Right cardiac atrium (tissue), 5 donors: ENCODE measurements around the gene LMNA. TPM values are rescaled to one million over a fixed set of nuclear protein-coding genes. Genes with fewer than 3 reads are reported as not detected.

Experiments used
- ATAC-seq, 2 donors: fragments of 200-7000 bp; cut with Tn5 transposase; one replicate each; pipeline versions ENCODE4 v1.8.0 to v1.9.1; 2020; ENCODE audit warnings: moderate library complexity in 2 of 2, mild to moderate bottlenecking in 1 of 2
- DNase-seq, 3 donors: peaks; one replicate each; pipeline ENCODE4 v3.0.0-alpha.2; 2020
- H3K27ac ChIP-seq: one replicate; pipeline ENCODE4 v1.5.1; 2013; ENCODE audit warnings: mild to moderate bottlenecking, low read length, control low read depth, moderate library complexity
- H3K27me3 ChIP-seq: one replicate; pipeline ENCODE4 v1.6.1; 2013; ENCODE audit not compliant: control insufficient read depth, insufficient read depth
- H3K4me1 ChIP-seq: one replicate; pipeline ENCODE4 v1.6.1; 2013; ENCODE audit warnings: low read length; ENCODE audit not compliant: control insufficient read depth, insufficient read depth
- H3K4me3 ChIP-seq: one replicate; pipeline ENCODE4 v1.5.1; 2013; ENCODE audit warnings: low read length, control low read depth
- H3K9me3 ChIP-seq: one replicate; pipeline ENCODE4 v1.6.1; 2013; ENCODE audit warnings: low read length; ENCODE audit not compliant: control insufficient read depth
- WGBS: extraction: QIAGEN DNeasy Blood & Tissue Kit; methylation state at CpG from one replicate; pipeline ENCODE4 v1.1.7; 2013; 5-methylcytosine and 5-hydroxymethylcytosine counted together
- intact Hi-C, 4 donors: fragments of 100-400 bp; cut with DNase I; formaldehyde crosslinking; loops; one replicate each; pipeline versions ENCODE4 v1.11.0 to v1.14.0; 2022 to 2023
- polyA plus RNA-seq: library from polyadenylated mRNA; stranded (reverse); fragments of 200-250 nt; gene quantifications from one replicate; pipeline ENCODE4 v1.2.3, GENCODE V29; 2013
- total RNA-seq, 4 donors: library from RNA; stranded (reverse); fragmentation: NEBNext Ultra II Directional; extraction: Animal tissue kit (Norgen Biotek cat#: 25700); gene quantifications; one replicate each; pipeline ENCODE4 v1.2.1, GENCODE V29; 2021
- donor health status: healthy with polysubstance abuse.
- donor health status: DM: no; HTN: yes; CAD: no.
- donor health status: DM: no; HTN: no; CAD: no.
- donor health status: DM: no; HTN: yes; CAD: no; lungs with severe emphysema.
- donor health status: DM: yes; HTN: yes; CAD: no.

The LMNA gene
- total and polyA plus RNA-seq, 5 donors, result 238 to 451 (median 272) TPM

GRCh38 chr1:156154317-156154749, 39.8 kb downstream of the LMNA start:
- H3K27ac ChIP-seq, result no peak overlapping the region
- peak; percentile 51 to 74 (median 71) for DNase-seq

GRCh38 chr1:156155756-156156510, 41.4 kb downstream of the LMNA start:
- no peak overlapping the region for H3K4me3 ChIP-seq
- DNase-seq (no peak), ATAC-seq (no peak)
- peaks cover 3% of the 10 kb centered on the region for H3K4me1 ChIP-seq
- no peak overlapping the region for H3K27ac ChIP-seq
- H3K9me3 ChIP-seq, result no peaks in the 10 kb centered on the region
- intact Hi-C loops, result loop anchor here in 1 of 4 donors (5.0 kb wide), 1 partner anchor 51 kb away; no protein-coding TSS in a partner anchor
- no peaks in the 10 kb centered on the region for H3K27me3 ChIP-seq
- 50% methylated on average over 12 of the region's 12 CpGs for WGBS

More at GRCh38 chr1:156154317-156154749, 39.8 kb downstream of the LMNA start:
- ATAC-seq, result peak; percentile 39 to 53
- H3K4me3 ChIP-seq, result no peak overlapping the region
- no peaks in the 10 kb centered on the region for H3K9me3 ChIP-seq
- intact Hi-C loops, result no loop called here
- no peaks in the 10 kb centered on the region for H3K27me3 ChIP-seq
- 70% methylated on average over 11 of the region's 11 CpGs for WGBS
- H3K4me1 ChIP-seq, result no peaks in the 10 kb centered on the region

GRCh38 chr1:156157506-156157905, 43.0 kb downstream of the LMNA start:
- intact Hi-C loops, result loop anchor here in 1 of 4 donors (5.0 kb wide), 1 partner anchor 50 kb away; no protein-coding TSS in a partner anchor
- no peak for ATAC-seq
- 82% methylated on average over 3 of the region's 3 CpGs for WGBS
- Histone ChIP-seq H3K27me3 (no peaks in the 10 kb centered on the region), H3K4me3 (no peak overlapping the region), H3K9me3 (no peaks in the 10 kb centered on the region), H3K27ac (no peak overlapping the region), H3K4me1 (peaks cover 4% of the 10 kb centered on the region)
- DNase-seq, result no peak

DNA sequence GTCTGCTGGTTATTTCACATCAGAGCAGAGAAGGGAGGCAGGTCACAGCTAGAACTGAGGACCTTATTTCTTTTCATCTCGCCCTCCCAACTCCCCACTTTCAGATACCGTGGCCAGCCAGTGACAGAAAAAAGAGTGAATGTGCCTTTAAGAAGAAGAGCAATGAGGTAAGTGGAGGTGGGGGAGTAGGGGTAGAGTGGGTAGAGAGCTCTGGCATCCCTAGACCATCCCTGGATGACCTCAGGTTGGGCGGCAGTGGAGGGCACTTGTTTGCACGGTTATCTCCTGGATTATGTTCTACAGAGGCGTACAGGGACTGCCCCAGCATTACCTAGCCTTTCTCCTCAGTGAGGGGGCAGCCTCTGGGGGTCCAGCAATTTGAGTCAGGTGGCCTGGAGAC, 43.5 kb downstream of the LMNA start:
- ATAC-seq, result no peak
- H3K27me3 ChIP-seq, result no peaks in the 10 kb centered on the region
- H3K4me3 ChIP-seq, result no peak overlapping the region
- 76% methylated on average over 5 of the region's 5 CpGs for whole genome bisulfite sequencing
- H3K27ac ChIP-seq, result no peak overlapping the region
- H3K9me3 ChIP-seq, result no peaks in the 10 kb centered on the region
- H3K4me1 ChIP-seq, result peaks cover 4% of the 10 kb centered on the region
- intact Hi-C loops, result loop anchor here in 1 of 4 donors (5.0 kb wide), 1 partner anchor 49 kb away; no protein-coding TSS in a partner anchor
- DNase-seq, result no peak

DNA sequence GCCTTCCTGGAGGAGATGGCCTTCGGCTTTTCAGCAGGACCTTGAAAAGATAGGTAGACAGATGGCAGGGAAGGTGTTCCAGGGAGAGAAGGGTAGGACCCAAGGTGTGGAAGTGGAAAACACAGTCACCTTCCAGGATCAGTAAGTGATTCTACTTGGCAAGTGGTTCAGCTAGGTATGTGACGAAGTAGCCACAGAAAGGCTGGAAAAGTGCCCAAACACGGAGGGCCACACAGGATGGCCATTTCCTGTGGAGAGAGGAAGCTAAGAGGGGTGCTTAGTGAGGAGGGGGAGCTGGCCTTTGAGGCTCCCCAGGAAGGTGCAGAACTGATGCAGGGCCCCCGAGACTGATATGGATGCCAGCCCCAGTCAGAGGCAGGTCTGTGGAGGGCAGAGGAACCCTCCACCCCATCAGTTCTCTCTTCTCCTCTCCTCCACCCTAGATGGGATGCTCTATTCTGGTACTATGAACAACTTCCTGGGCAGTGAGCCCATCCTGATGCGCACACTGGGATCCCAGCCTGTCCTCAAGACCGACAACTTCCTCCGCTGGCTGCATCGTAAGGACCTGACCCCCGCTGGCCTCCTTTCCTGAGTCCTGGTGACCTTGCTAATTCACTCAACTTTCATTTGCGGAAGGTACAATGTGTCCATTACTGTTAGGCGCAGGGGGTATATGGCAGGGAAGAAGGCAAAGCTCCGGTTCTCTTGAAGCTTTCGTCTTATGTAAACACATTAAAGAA, 45.7 kb downstream of the LMNA start:
- Histone ChIP-seq H3K9me3 (no peaks in the 10 kb centered on the region), H3K27me3 (no peaks in the 10 kb centered on the region), H3K4me1 (peaks cover 7% of the 10 kb centered on the region), H3K4me3 (peak overlapping the region; percentile 48), H3K27ac (peak overlapping the region; percentile 97)
- ATAC-seq (peak; percentile 47 to 73), DNase-seq (peak; percentile 67 to 81 (median 69))
- 39% methylated on average over 13 of the region's 13 CpGs for WGBS
- intact Hi-C loops, result loop anchor here in 1 of 4 donors (5.0 kb wide), 1 partner anchor 47 kb away; no protein-coding TSS in a partner anchor

GRCh38 chr1:156160743-156161171, 46.2 kb downstream of the LMNA start:
- Histone ChIP-seq H3K9me3 (no peaks in the 10 kb centered on the region), H3K27ac (peak overlapping the region; percentile 97), H3K27me3 (no peaks in the 10 kb centered on the region), H3K4me1 (peaks cover 7% of the 10 kb centered on the region), H3K4me3 (peak overlapping the region; percentile 48)
- ATAC-seq, result peak; percentile 90 to 92
- 3% methylated on average over 22 of the region's 22 CpGs for WGBS
- peak; percentile 89 to 95 (median 95) for DNase-seq
- intact Hi-C loops, result no loop called here

DNA sequence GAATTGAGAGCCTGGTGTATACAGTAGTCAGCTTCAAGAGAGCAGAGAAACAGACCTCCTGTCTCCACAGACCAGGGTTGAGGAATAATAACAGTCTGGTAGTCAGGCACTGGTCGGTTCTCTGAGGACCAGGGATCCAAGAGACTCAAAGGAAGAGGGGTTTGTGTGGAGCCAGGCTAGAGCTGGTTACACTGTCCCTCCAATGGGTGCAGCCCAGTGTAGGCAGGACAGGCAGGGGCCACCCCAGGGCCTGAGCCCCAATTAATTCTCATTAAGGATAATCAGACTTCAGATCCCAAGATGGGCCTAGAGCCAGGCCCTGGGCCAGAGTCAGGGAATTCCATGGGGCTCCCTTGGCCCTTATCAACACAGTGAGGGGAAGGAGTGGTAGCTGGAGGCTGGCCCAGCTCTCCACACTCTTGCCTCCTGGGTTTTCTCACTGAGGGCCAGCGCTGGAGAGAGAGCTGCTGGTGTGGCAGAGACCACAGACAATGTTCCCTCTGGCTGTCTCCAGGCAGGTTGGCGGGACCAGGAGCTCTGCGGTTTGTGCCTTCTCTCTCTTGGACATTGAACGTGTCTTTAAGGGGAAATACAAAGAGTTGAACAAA, 48.0 kb downstream of the LMNA start:
- no peak overlapping the region for H3K4me3 ChIP-seq
- WGBS, result 46% methylated on average over 5 of the region's 5 CpGs
- ATAC-seq (peak; percentile 32 to 69), DNase-seq (peak; percentile 54 to 81 (median 78))
- H3K27me3 ChIP-seq, result no peaks in the 10 kb centered on the region
- H3K9me3 ChIP-seq, result no peaks in the 10 kb centered on the region
- peak overlapping the region; percentile 79 for H3K27ac ChIP-seq
- intact Hi-C loops, result loop anchor here in 1 of 4 donors (2.0 kb wide), 1 partner anchor 30 kb away; no protein-coding TSS in a partner anchor
- peaks cover 7% of the 10 kb centered on the region for H3K4me1 ChIP-seq

GRCh38 chr1:156163712-156164111, 49.2 kb downstream of the LMNA start:
- Histone ChIP-seq H3K27ac (no peak overlapping the region), H3K4me3 (no peak overlapping the region), H3K4me1 (peaks cover 7% of the 10 kb centered on the region), H3K27me3 (no peaks in the 10 kb centered on the region), H3K9me3 (no peaks in the 10 kb centered on the region)
- intact Hi-C loops, result loop anchor here in 1 of 4 donors (2.0 kb wide), 1 partner anchor 29 kb away; no protein-coding TSS in a partner anchor
- DNase-seq, result no peak
- no peak for ATAC-seq
- WGBS, result 94% methylated on average over 1 of the region's 1 CpG

DNA sequence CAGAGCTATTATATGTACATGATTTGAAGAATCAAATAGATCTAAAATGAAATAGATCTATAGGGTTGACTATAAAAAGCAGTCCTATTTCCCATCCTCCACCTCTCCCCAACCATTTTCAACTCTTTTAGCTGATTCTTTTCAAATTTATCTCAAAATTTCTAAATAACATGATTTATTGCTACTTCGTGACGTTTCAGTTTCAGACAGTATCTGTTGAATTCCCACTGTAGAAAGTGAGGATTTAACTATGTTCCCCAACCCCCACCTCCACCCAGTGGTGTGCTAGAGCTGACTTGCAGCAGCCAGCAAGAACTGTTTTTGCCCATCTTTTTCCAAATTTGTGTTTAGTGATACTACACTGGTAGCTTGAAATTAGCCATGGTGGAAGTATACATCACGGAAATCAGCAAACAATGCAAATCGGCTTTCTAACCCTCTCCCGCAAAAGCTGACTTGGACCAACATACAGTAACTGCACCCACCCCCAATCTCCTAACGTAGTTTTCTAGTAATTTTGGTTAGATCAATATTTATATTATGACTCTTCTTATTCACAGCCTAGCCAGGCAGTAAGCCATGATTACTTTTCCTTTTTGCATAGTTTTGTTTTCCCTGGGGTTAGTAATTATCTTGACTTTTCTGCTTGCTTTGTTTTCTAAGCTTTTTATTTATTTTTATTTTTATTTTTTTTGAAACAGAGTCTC, 49.8 kb downstream of the LMNA start:
- 80% methylated on average over 6 of the region's 6 CpGs for WGBS
- intact Hi-C loops, result no loop called here

GRCh38 chr1:156165083-156165482, 50.6 kb downstream of the LMNA start:
- Histone ChIP-seq H3K4me1 (peaks cover 7% of the 10 kb centered on the region), H3K27me3 (no peaks in the 10 kb centered on the region), H3K9me3 (no peaks in the 10 kb centered on the region), H3K4me3 (no peak overlapping the region), H3K27ac (no peak overlapping the region)
- DNase-seq, result no peak
- no peak for ATAC-seq
- WGBS, result 62% methylated on average over 2 of the region's 2 CpGs
- intact Hi-C loops, result no loop called here

More for the DNA sequence above, 49.8 kb downstream of the LMNA start:
- H3K27ac ChIP-seq, result no peak overlapping the region
- ATAC-seq, result no peak
- H3K9me3 ChIP-seq, result no peaks in the 10 kb centered on the region
- no peaks in the 10 kb centered on the region for H3K27me3 ChIP-seq
- no peak overlapping the region for H3K4me3 ChIP-seq
- no peak for DNase-seq
- peaks cover 7% of the 10 kb centered on the region for H3K4me1 ChIP-seq
